K562 (cell line): ENCODE data around the gene GET3. TPM values are rescaled to one million over a fixed set of nuclear protein-coding genes. Genes with fewer than 3 reads are reported as not detected.
A peak's percentile ranks its signal among the peaks of the same experiment; 100 is the strongest.

Experiments used
- ARID3A ChIP-seq: IDR thresholded peaks from 2 replicates; pipeline ENCODE4 v1.6.1; 2012; ENCODE audit warnings: low read depth, low read length, improper control_type of control experiment, borderline replicate concordance
- BCL6 ChIP-seq: fragments of 250-450 bp; sonication (Bioruptor Pico); IDR thresholded peaks from 2 replicates; pipeline ENCODE4 v1.4.0; 2020
- FOXP1 ChIP-seq: sonication (generic); formaldehyde crosslinking; IDR thresholded peaks from 2 replicates; pipeline ENCODE4 v1.8.0; 2022; ENCODE audit warnings: mild to moderate bottlenecking, missing genetic modification reagents
- HDAC3 ChIP-seq: fragments of 450-650 bp; IDR thresholded peaks from 2 replicates; pipeline ENCODE4 v1.6.1; 2018; ENCODE audit warnings: borderline replicate concordance, mild to moderate bottlenecking, moderate library complexity; ENCODE audit not compliant: partially characterized antibody
- HMBOX1 ChIP-seq: sonication (generic); IDR thresholded peaks from 2 replicates; pipeline ENCODE4 v1.6.1; 2016
- HMGXB4 ChIP-seq: sonication (generic); formaldehyde crosslinking; IDR thresholded peaks from 2 replicates; pipeline ENCODE4 v1.8.1; 2023; ENCODE audit warnings: mild to moderate bottlenecking, missing genetic modification reagents
- HSF4 ChIP-seq: fragments of 250-450 bp; sonication (Bioruptor Pico); IDR thresholded peaks from 2 replicates; pipeline ENCODE4 v2.1.2; 2022; ENCODE audit warnings: mild to moderate bottlenecking, moderate library complexity, borderline replicate concordance
- MAFF ChIP-seq: IDR thresholded peaks from 2 replicates; pipeline ENCODE4 v1.6.1; 2012; ENCODE audit warnings: low read length, improper control_type of control experiment
- RAD51 ChIP-seq: fragments of 450-650 bp; IDR thresholded peaks from 2 replicates; pipeline ENCODE4 v1.7.1; 2016; ENCODE audit warnings: low read depth, mild to moderate bottlenecking, borderline replicate concordance
- RBM14 ChIP-seq: fragments of 200-400 bp; formaldehyde crosslinking; IDR thresholded peaks from 2 replicates; pipeline ENCODE4 v1.6.1; 2018; ENCODE audit warnings: low read depth, mild to moderate bottlenecking, low read length, moderate library complexity, borderline replicate concordance; ENCODE audit not compliant: insufficient read depth
- SMC3 ChIP-seq: conservative IDR thresholded peaks from 2 replicates; pipeline ENCODE4 v1.6.1; 2011; ENCODE audit warnings: low read depth, low read length, improper control_type of control experiment; ENCODE audit not compliant: insufficient read depth
- TCF7 ChIP-seq: sonication (generic); IDR thresholded peaks from 2 replicates; pipeline ENCODE4 v1.6.1; 2016; ENCODE audit warnings: antibody characterized with exemption, borderline replicate concordance
- TSC22D4 ChIP-seq: fragments of 450-650 bp; IDR thresholded peaks from 2 replicates; pipeline ENCODE4 v1.6.1; 2016; ENCODE audit warnings: missing genetic modification characterization, missing biosample characterization, control low read depth
- ZFPM2 ChIP-seq: fragments of 250-450 bp; sonication (Bioruptor Pico); IDR thresholded peaks from 2 replicates; pipeline ENCODE4 v1.5.1; 2022; ENCODE audit warnings: mild to moderate bottlenecking
- ZNF133 ChIP-seq: fragments of 250-450 bp; sonication (Bioruptor Pico); IDR thresholded peaks from 2 replicates; pipeline ENCODE4 v1.4.0; 2020; ENCODE audit warnings: mild to moderate bottlenecking
- ZNF23 ChIP-seq: fragments of 250-450 bp; sonication (Bioruptor Pico); IDR thresholded peaks from 2 replicates; pipeline ENCODE4 v1.4.0; 2020; ENCODE audit warnings: mild to moderate bottlenecking
- ZNF407 ChIP-seq: fragments of 450-650 bp; IDR thresholded peaks from 2 replicates; pipeline ENCODE4 v1.6.1; 2016; ENCODE audit warnings: low read depth
- polyA plus RNA-seq, 8 experiments: library from polyadenylated mRNA; depleted of rRNA in 4 of 8; stranded (reverse) in 5 of 8; unstranded in 3 of 8; fragments of >200 nt; fragmentation: Nextera tagmentation in 2 of 8; fragmentation: Illumina TruSeq in 1 of 8; extraction: Ambion mirVana in 2 of 8; extraction: Trizol in 1 of 8; gene quantifications; 2 replicates each; pipeline versions ENCODE4 v1.2.1 to v1.2.3, GENCODE V29; 2011 to 2014; ENCODE audit warnings: inconsistent platforms in 1 of 8, missing spikeins in 1 of 8
- total RNA-seq, 7 experiments: library from RNA; depleted of rRNA in 6 of 7; stranded (reverse); fragments of >200 nt in 6 of 7; fragmentation: Illumina TruSeq in 2 of 7; extraction: Trizol in 2 of 7; gene quantifications; 2 replicates each; pipeline versions ENCODE4 v1.2.1 to v1.2.3, GENCODE V29; 2011 to 2021; ENCODE audit warnings: low replicate concordance in 1 of 7

The GET3 gene
- total and polyA plus RNA-seq, 9 of the 15 experiments (the other 6 are each of a cell fraction or from before 2014, with no cell fraction given): 8.3 to 83.5 (median 51.8) TPM

- TF ChIP-seq HMBOX1 (no peak), HDAC3 (no peak), HMGXB4 (CRISPR knock-in tag) (no peak), SMC3 (peak; percentile 29; the same call in 1 of the 2 replicates), RAD51 (no peak), MAFF (no peak), BCL6 (CRISPR knock-in tag) (no peak), ZNF407 (no peak), ZNF23 (CRISPR knock-in tag) (no peak), ARID3A (no peak), ZNF133 (CRISPR knock-in tag) (no peak), HSF4 (CRISPR knock-in tag) (no peak), ZFPM2 (CRISPR knock-in tag) (no peak), RBM14 (no peak), TCF7 (no peak), FOXP1 (no peak), TSC22D4 (no peak)
Observed at GRCh38 chr19:12766051-12766521, 28.8 kb downstream of the GET3 start (continued).
